GM21717 (cell line): Measurements from ENCODE around the gene APC.

Experiments
- ATAC-seq: cut with Tn5 transposase; IDR thresholded peaks from one replicate; pipeline ENCODE4 v1.9.1; 2021; ENCODE audit warnings: mild to moderate bottlenecking, moderate library complexity; ENCODE audit not compliant: unreplicated experiment

The APC gene

GRCh38 chr5:112892776-112893175 is 155.1 kb downstream of the APC start:
- ATAC-seq = no peak

DNA sequence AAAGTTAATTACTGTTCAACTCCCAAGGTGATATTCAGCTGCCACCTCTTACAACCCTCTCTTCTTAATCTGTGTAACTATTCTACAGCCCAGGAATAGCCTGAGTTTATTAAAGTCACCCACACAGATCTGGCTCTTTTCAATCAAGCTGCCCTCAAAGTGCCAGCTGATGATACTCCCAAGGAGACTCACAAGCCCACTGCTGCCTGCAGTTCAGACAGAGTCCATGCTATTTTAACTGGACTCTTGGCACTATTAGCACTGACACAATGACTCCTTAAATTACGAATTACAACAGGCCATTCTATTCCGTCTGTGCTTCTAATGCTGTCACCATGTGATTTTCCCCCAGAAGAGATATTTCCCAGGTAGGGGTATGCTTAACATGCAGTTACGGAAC is 158.0 kb downstream of the APC start:
- no peak for ATAC-seq
